Gastroesophageal sphincter (tissue), 3 donors: ENCODE results near the gene SPI1.

ENCODE experiments used
- EP300 ChIP-seq: sonication (generic); formaldehyde crosslinking; IDR thresholded peaks from one replicate; pipeline ENCODE4 v1.6.1; 2017; ENCODE audit warnings: antibody characterized with exemption, mild to moderate bottlenecking
- TF ChIP-seq, protein P1 (sequence below), 4 experiments: fragments of 200-600 bp in 2 of 4; fragments of 450-650 bp in 2 of 4; sonication (generic) in 1 of 4; IDR thresholded peaks; one replicate each; pipeline ENCODE4 v1.5.1; 2017 to 2019; ENCODE audit warnings: antibody characterized with exemption in 4 of 4, mild to moderate bottlenecking in 2 of 4, moderate library complexity in 2 of 4

DNA sequence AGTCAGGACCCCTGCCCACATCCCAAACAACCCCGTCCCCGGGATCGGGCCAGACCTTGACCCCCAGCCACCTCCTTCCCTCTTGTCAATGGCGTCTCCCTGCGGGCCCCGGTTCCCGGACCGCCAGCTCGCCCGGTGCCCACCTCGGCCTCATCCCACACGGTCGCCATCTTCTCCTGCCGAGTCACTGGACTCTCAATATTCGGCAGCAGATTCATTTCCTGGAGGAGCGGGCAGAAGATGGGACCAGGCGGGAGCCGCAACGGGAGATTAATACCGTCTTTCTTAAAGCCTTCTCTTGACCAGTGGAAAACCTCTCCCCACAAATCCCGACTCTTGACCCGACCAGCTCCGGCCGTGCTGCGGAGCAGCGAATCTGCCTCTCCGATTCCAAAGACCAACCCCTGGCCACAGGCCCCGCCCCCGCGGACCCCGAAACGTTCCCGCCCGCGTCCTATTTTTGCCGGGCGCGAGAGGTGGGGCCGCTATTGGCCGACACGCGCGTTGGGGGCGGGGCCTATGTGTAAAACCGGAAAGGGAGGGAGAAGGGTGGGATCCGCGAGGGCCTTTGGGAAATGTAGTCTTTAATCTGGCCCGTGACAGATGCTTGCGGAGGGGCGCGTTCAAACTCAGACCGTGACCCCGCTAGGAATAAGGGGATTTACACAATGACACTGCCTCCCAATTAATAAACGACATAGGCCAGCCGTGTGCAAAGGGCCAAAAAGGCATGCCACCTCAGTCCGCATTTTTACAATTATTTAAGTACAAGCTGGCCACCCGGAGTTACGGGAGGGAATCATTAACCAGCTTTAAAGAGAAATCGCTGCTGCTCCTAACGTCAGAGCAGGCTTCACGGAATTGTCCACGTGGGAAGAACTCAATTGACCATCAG, 48.0 kb upstream of the SPI1 start, which contains the start of gene PSMC3:
- TF ChIP-seq, protein P1, sequence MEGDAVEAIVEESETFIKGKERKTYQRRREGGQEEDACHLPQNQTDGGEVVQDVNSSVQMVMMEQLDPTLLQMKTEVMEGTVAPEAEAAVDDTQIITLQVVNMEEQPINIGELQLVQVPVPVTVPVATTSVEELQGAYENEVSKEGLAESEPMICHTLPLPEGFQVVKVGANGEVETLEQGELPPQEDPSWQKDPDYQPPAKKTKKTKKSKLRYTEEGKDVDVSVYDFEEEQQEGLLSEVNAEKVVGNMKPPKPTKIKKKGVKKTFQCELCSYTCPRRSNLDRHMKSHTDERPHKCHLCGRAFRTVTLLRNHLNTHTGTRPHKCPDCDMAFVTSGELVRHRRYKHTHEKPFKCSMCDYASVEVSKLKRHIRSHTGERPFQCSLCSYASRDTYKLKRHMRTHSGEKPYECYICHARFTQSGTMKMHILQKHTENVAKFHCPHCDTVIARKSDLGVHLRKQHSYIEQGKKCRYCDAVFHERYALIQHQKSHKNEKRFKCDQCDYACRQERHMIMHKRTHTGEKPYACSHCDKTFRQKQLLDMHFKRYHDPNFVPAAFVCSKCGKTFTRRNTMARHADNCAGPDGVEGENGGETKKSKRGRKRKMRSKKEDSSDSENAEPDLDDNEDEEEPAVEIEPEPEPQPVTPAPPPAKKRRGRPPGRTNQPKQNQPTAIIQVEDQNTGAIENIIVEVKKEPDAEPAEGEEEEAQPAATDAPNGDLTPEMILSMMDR (IDR thresholded peaks at IDR 0.05), result peak in 1 of 4 experiments; percentile 13
- TF ChIP-seq EP300, result no peak
